ENCODE results near the gene CYTH3. TPM values are rescaled to one million over a fixed set of nuclear protein-coding genes. Genes with fewer than 3 reads are reported as not detected.

Gene CYTH3
- total and polyA plus RNA-seq, 9 of the 15 experiments (the other 6 are each of a cell fraction or from before 2014, with no cell fraction given) = 0.25 to 15.2 (median 11.4) TPM

- TF ChIP-seq CBX8 (IDR thresholded peaks at IDR 0.05; ENCODE audit: borderline replicate concordance, extremely low read depth, low read depth, low read length, poor library complexity, severe bottlenecking) (no peak), ZNF3 (CRISPR knock-in tag; IDR thresholded peaks at IDR 0.05) (no peak), ZNF77 (CRISPR knock-in tag; IDR thresholded peaks at IDR 0.05) (no peak), ZNF511 (CRISPR knock-in tag; IDR thresholded peaks at IDR 0.05) (no peak), HCFC1 (IDR thresholded peaks at IDR 0.05; ENCODE audit: low read depth, low read length) (no peak), TAF15 (IDR thresholded peaks at IDR 0.05; ENCODE audit: low read depth, low read length) (no peak), CC2D1A (IDR thresholded peaks at IDR 0.05) (no peak), TBP (optimal IDR thresholded peaks at IDR 0.05; ENCODE audit: low read depth, low read length) (peak; percentile 19), MAFF (IDR thresholded peaks at IDR 0.05; ENCODE audit: low read length) (no peak), SIN3A (IDR thresholded peaks at IDR 0.05; ENCODE audit: borderline replicate concordance in 2 of 2, control insufficient read depth in 1 of 2, low read depth in 2 of 2, low read length in 2 of 2) (0 out of 4 replicates have a peak, but pooled peaks of 1 of the 2 experiments have one; percentile 34), MXI1 (IDR thresholded peaks at IDR 0.05; ENCODE audit: low read depth, low read length) (no peak), NRF1 (conservative IDR thresholded peaks at IDR 0.05 in 1 of 2, IDR thresholded peaks at IDR 0.05 in 1 of 2) (peak; percentile 85 to 88), ZBTB33 (CRISPR knock-in tag; IDR thresholded peaks at IDR 0.05) (no peak; the same call in 1 of the 2 replicates)
- TF ChIP-seq, protein P1, sequence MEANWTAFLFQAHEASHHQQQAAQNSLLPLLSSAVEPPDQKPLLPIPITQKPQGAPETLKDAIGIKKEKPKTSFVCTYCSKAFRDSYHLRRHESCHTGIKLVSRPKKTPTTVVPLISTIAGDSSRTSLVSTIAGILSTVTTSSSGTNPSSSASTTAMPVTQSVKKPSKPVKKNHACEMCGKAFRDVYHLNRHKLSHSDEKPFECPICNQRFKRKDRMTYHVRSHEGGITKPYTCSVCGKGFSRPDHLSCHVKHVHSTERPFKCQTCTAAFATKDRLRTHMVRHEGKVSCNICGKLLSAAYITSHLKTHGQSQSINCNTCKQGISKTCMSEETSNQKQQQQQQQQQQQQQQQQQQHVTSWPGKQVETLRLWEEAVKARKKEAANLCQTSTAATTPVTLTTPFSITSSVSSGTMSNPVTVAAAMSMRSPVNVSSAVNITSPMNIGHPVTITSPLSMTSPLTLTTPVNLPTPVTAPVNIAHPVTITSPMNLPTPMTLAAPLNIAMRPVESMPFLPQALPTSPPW (CRISPR knock-in tag; IDR thresholded peaks at IDR 0.05) = peak; percentile 67
- TF ChIP-seq, protein P2, sequence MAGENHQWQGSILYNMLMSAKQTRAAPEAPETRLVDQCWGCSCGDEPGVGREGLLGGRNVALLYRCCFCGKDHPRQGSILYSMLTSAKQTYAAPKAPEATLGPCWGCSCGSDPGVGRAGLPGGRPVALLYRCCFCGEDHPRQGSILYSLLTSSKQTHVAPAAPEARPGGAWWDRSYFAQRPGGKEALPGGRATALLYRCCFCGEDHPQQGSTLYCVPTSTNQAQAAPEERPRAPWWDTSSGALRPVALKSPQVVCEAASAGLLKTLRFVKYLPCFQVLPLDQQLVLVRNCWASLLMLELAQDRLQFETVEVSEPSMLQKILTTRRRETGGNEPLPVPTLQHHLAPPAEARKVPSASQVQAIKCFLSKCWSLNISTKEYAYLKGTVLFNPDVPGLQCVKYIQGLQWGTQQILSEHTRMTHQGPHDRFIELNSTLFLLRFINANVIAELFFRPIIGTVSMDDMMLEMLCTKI (IDR thresholded peaks at IDR 0.05; ENCODE audit: partially characterized antibody) = no peak
- TF ChIP-seq, protein P3, sequence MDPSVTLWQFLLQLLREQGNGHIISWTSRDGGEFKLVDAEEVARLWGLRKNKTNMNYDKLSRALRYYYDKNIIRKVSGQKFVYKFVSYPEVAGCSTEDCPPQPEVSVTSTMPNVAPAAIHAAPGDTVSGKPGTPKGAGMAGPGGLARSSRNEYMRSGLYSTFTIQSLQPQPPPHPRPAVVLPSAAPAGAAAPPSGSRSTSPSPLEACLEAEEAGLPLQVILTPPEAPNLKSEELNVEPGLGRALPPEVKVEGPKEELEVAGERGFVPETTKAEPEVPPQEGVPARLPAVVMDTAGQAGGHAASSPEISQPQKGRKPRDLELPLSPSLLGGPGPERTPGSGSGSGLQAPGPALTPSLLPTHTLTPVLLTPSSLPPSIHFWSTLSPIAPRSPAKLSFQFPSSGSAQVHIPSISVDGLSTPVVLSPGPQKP (CRISPR knock-in tag; IDR thresholded peaks at IDR 0.05) = no peak
These were observed at the start of gene CYTH3 (continued) for GRCh38 chr7:6272481-6273323.

Measured in K562 (cell line).